HepG2 (cell line): Measurements from ENCODE around the gene TMCC1. TPM values are rescaled to one million over a fixed set of nuclear protein-coding genes. Genes with fewer than 3 reads are reported as not detected.

Experiments used
- CBFB ChIP-seq: sonication (generic); formaldehyde crosslinking; IDR thresholded peaks from 2 replicates; pipeline ENCODE4 v1.4.0; 2020; ENCODE audit warnings: missing genetic modification reagents
- EP300 ChIP-seq, 3 experiments: sonication (generic) in 1 of 3; formaldehyde crosslinking in 1 of 3; IDR thresholded peaks; 2 replicates each; pipeline versions ENCODE4 v1.5.1 to v1.6.1; 2011 to 2020; ENCODE audit warnings: low read depth in 2 of 3, low read length in 2 of 3, borderline replicate concordance in 1 of 3, improper control_type of control experiment in 1 of 3, mild to moderate bottlenecking in 1 of 3, missing genetic modification reagents in 1 of 3, moderate library complexity in 1 of 3
- GPN1 ChIP-seq: sonication (generic); formaldehyde crosslinking; IDR thresholded peaks from 2 replicates; pipeline ENCODE4 v1.5.1; 2020; ENCODE audit warnings: missing genetic modification reagents, borderline replicate concordance
- KDM5A ChIP-seq: fragments of 200-600 bp; sonication (generic); IDR thresholded peaks from 2 replicates; pipeline ENCODE4 v1.7.0; 2018; ENCODE audit warnings: antibody characterized with exemption, mild to moderate bottlenecking, low read length, borderline replicate concordance
- NFYC ChIP-seq: IDR thresholded peaks from 2 replicates; pipeline ENCODE4 v1.6.1; 2016; ENCODE audit warnings: missing genetic modification reagents, missing compliant biosample characterization
- PBX2 ChIP-seq: IDR thresholded peaks from 2 replicates; pipeline ENCODE4 v1.6.1; 2016; ENCODE audit warnings: control low read depth
- PCBP1 ChIP-seq: fragments of 200-400 bp; formaldehyde crosslinking; IDR thresholded peaks from 2 replicates; pipeline ENCODE4 v1.6.1; 2017; ENCODE audit warnings: mild to moderate bottlenecking, low read depth, low read length, borderline replicate concordance
- PHF21A ChIP-seq: sonication (generic); formaldehyde crosslinking; IDR thresholded peaks from 2 replicates; pipeline ENCODE4 v1.5.0; 2020; ENCODE audit warnings: mild to moderate bottlenecking, missing genetic modification reagents
- PITX1 ChIP-seq: sonication (generic); formaldehyde crosslinking; IDR thresholded peaks from 2 replicates; pipeline ENCODE4 v1.5.1; 2020; ENCODE audit warnings: mild to moderate bottlenecking, missing genetic modification reagents
- SMAD9 ChIP-seq: sonication (generic); formaldehyde crosslinking; IDR thresholded peaks from 2 replicates; pipeline ENCODE4 v1.5.1; 2020; ENCODE audit warnings: mild to moderate bottlenecking, missing genetic modification reagents
- SNAI1 ChIP-seq: sonication (generic); formaldehyde crosslinking; IDR thresholded peaks from 2 replicates; pipeline ENCODE4 v1.5.0; 2020; ENCODE audit warnings: mild to moderate bottlenecking, missing genetic modification reagents, borderline replicate concordance
- SSRP1 ChIP-seq: IDR thresholded peaks from 2 replicates; pipeline ENCODE4 v1.6.1; 2016; ENCODE audit warnings: control low read depth
- TBL1XR1 ChIP-seq: fragments of 150-350 bp; IDR thresholded peaks from 2 replicates; pipeline ENCODE4 v1.6.1; 2014; ENCODE audit warnings: borderline replicate concordance, low read length; ENCODE audit not compliant: partially characterized antibody
- TFDP2 ChIP-seq: sonication (generic); formaldehyde crosslinking; IDR thresholded peaks from 2 replicates; pipeline ENCODE4 v1.4.0; 2020; ENCODE audit warnings: missing genetic modification reagents
- ZNF460 ChIP-seq: sonication (generic); formaldehyde crosslinking; IDR thresholded peaks from 2 replicates; pipeline ENCODE4 v1.5.1; 2020; ENCODE audit warnings: missing genetic modification reagents, mild to moderate bottlenecking, borderline replicate concordance
- ZNF503 ChIP-seq: sonication (generic); formaldehyde crosslinking; IDR thresholded peaks from 2 replicates; pipeline ENCODE4 v1.4.0; 2020; ENCODE audit warnings: missing genetic modification reagents
- ZNF556 ChIP-seq: sonication (generic); formaldehyde crosslinking; IDR thresholded peaks from 2 replicates; pipeline ENCODE4 v1.4.0; 2020; ENCODE audit warnings: mild to moderate bottlenecking, missing genetic modification reagents, borderline replicate concordance
- ZNF770 ChIP-seq: sonication (generic); formaldehyde crosslinking; IDR thresholded peaks from 2 replicates; pipeline ENCODE4 v1.5.0; 2020; ENCODE audit warnings: mild to moderate bottlenecking, missing genetic modification reagents
- ZNF800 ChIP-seq: sonication (generic); formaldehyde crosslinking; IDR thresholded peaks from 2 replicates; pipeline ENCODE4 v1.4.0; 2020; ENCODE audit warnings: missing genetic modification reagents
- ZNF839 ChIP-seq: sonication (generic); formaldehyde crosslinking; IDR thresholded peaks from 2 replicates; pipeline ENCODE4 v1.4.0; 2020; ENCODE audit warnings: missing genetic modification reagents, mild to moderate bottlenecking, borderline replicate concordance
- polyA plus RNA-seq, 8 experiments: library from polyadenylated mRNA; depleted of rRNA in 3 of 8; stranded (reverse) in 7 of 8; unstranded in 1 of 8; fragments of >200 nt; fragmentation: Illumina TruSeq in 4 of 8; extraction: Trizol in 4 of 8; gene quantifications; 2 replicates each; pipeline versions ENCODE4 v1.2.1 to v1.2.3, GENCODE V29; 2011 to 2016; ENCODE audit warnings: low read depth in 4 of 8, missing spikeins in 1 of 8, mixed read lengths in 1 of 8; ENCODE audit not compliant: insufficient read depth in 1 of 8
- total RNA-seq, 5 experiments: library from RNA; depleted of rRNA; stranded (reverse); fragments of >200 nt; fragmentation: Illumina TruSeq; extraction: Trizol; gene quantifications; 2 replicates each; pipeline ENCODE4 v1.2.3, GENCODE V29; 2016; ENCODE audit warnings: low read depth in 1 of 5

Gene TMCC1
- total and polyA plus RNA-seq, 2 of the 13 experiments (the other 11 are each of a cell fraction or from before 2014, with no cell fraction given): 12.1 to 264 TPM

GRCh38 chr3:129626744-129627349 is 266.7 kb downstream of the TMCC1 start (continued):
- TF ChIP-seq ZNF503: peak; percentile 88; the same call in 1 of the 2 replicates
- TF ChIP-seq PHF21A (CRISPR knock-in tag): peak; percentile 86
- TF ChIP-seq GPN1 (CRISPR knock-in tag): no peak; the same call in 1 of the 2 replicates
- peak; percentile 69 for TF ChIP-seq PITX1 (CRISPR knock-in tag)
- TF ChIP-seq TFDP2 (CRISPR knock-in tag): peak; percentile 89
- no peak for TF ChIP-seq TBL1XR1
- TF ChIP-seq PBX2 (CRISPR knock-in tag): no peak
- TF ChIP-seq PCBP1: 0 out of 2 replicates have a peak, but pooled peaks have one; percentile 15
- TF ChIP-seq ZNF460 (CRISPR knock-in tag): no peak; the same call in 1 of the 2 replicates
- no peak for TF ChIP-seq SMAD9 (CRISPR knock-in tag)
- peak in 1 of 2 experiments; percentile 70; a peak in 2 of 4 replicates for TF ChIP-seq EP300 (IDR thresholded peaks at IDR 0.05; ENCODE audit: low read depth in 2 of 2, low read length in 2 of 2)
- TF ChIP-seq EP300 (CRISPR knock-in tag; IDR thresholded peaks at IDR 0.05; ENCODE audit: borderline replicate concordance): no peak; the same call in none of the 2 replicates
- TF ChIP-seq CBFB (CRISPR knock-in tag): 0 out of 2 replicates have a peak, but pooled peaks have one; percentile 47
- TF ChIP-seq ZNF800 (CRISPR knock-in tag): no peak
- peak; percentile 43; the same call in 1 of the 2 replicates for TF ChIP-seq ZNF839 (CRISPR knock-in tag)
- TF ChIP-seq KDM5A: no peak
- TF ChIP-seq SNAI1 (CRISPR knock-in tag): 0 out of 2 replicates have a peak, but pooled peaks have one; percentile 8
- 0 out of 2 replicates have a peak, but pooled peaks have one; percentile 4 for TF ChIP-seq NFYC (CRISPR knock-in tag)
- peak; percentile 35; the same call in 1 of the 2 replicates for TF ChIP-seq ZNF770 (CRISPR knock-in tag)
- peak; percentile 82 for TF ChIP-seq ZNF556 (CRISPR knock-in tag)
- no peak for TF ChIP-seq SSRP1 (CRISPR knock-in tag)
